HG03432 (cell line): ENCODE measurements around the gene CLCN6.

ENCODE experiments used
- ATAC-seq: cut with Tn5 transposase; IDR thresholded peaks from one replicate; pipeline ENCODE4 v1.9.1; 2021; ENCODE audit warnings: mild to moderate bottlenecking, moderate library complexity; ENCODE audit not compliant: unreplicated experiment

The CLCN6 gene

DNA sequence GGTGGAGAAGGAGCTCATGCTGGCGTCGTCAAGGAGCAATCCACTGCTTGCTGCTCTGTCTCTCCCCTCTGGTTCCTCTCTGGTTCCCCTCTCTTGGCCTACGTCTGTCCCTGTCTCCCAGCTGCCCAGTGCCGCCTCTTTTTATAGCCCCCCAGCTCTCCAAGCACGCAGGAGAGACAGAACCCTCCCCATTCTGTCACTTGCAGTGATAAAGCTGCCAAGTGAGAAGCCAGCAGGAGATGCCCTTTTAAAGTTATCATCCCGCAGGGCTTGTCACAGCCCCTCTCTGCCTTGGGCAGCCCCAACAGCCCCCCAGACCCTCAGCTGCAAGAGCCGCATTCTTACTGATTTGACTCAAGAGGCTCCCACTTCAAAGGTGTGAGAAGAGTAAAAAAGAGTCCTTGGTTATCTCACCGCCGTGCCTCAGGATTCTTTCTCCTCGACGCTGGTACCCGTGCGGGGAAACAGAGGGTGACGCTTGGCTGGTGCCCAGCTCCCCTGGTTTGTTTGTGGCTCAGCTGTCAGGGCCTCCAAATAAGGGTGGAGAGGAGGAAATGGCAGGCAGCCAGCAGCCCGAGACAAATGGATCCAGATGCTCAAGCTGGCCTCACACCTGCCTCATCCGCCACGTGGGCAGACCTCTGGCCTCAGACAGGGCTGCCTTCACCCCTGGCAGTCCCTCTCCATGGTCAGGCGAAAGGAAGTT, 41.8 kb downstream of the CLCN6 start, which contains the start of gene NPPA:
Gene NPPA (minus strand): TSS at position 117 of the 706 bp plus-strand sequence. CDS start 99 bp downstream, at position 18.
- ATAC-seq, result no peak

DNA sequence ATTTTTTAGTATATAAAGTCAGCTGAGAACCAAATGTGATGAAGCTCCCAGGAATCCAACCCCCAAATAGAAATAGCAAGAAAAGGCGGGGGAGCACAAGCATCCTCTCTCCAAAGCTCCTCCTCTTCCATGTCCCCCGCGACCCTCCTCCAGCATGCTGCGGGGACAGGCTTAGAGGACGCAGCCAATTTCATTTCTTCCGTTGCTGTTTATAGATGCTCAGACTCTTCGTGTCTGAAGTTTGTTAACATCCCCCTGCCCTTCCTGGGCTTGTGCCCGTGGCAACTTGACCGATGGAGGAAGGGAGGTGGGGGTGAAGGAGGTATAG, 42.3 kb downstream of the CLCN6 start:
- ATAC-seq, result no peak

DNA sequence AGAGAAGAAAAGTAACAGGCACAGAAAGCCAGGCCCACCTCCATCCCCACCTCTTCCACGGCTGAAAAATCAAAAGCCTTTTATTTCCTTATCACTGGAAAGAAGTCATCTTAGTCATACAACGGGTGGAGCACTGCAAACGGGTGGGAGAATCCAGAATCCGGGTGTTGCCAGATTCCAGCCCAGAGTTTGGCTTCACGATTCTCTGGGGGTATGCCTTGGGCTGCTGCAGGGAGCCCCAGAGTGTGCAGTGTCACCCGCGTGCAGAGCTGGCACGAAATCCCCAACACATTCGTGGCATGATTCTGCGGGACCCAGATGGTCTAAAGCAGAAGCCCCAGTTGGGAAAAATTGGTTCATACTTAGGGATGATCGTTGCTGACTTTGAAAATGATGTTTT, 44.2 kb downstream of the CLCN6 start:
- no peak for ATAC-seq

DNA sequence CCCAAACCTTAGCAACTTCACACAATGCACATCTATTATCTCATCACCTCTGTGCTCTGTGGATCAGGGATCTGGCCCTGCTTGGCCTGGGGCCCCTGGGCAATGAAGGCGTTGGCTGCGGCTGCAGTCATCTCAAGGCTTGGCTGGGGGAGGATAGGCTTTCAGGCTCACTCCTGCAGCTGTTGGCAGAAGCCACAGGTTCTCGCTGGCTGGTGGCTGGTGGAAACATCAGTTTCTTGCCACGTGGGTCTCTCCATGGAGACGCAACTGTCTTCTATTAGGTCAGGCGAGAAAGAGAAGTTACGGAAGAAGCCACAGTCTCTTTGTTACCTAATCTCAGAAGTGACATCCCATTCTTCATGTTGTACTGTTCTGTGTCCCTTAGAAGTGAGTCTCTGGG, 45.2 kb downstream of the CLCN6 start:
- no peak for ATAC-seq

DNA sequence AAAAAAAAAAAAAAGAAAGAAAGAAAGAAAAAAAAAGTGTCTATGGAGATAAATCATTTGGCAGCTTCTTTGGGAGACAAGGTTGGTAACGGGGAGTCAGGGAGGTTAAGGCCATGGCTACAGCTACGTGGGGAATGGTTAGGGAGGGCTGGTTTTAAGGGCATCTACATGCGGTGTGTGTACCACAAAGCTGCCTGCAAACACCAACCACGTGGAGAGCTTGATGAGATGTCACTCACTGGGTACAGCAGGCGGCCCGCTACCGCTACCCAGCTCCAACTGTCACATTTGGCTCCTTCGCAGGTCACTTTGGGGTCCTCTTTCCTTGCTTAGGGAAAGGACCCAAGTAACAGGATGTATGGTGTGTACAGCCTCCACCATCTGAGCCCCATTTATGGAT, 48.5 kb downstream of the CLCN6 start:
- ATAC-seq, result no peak

DNA sequence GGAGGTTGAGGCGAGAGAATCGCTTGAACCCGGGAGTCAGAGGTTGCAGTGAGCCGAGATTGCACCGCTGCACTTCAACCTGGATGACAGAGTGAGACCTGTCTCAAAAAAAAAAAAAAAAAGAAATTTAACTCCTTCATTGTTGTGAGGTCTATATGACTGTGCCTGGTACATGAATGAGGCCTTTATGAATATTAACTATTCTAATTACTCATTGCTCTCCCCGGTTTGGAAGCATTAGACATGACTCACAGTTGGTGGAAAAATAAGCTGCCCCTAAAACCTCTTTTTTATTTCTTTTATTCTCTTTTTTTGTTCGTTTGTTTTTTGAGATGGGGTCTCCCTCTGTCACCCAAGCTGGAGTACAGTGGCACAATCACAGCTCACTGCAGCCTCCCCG, 49.4 kb downstream of the CLCN6 start:
- ATAC-seq, result no peak

DNA sequence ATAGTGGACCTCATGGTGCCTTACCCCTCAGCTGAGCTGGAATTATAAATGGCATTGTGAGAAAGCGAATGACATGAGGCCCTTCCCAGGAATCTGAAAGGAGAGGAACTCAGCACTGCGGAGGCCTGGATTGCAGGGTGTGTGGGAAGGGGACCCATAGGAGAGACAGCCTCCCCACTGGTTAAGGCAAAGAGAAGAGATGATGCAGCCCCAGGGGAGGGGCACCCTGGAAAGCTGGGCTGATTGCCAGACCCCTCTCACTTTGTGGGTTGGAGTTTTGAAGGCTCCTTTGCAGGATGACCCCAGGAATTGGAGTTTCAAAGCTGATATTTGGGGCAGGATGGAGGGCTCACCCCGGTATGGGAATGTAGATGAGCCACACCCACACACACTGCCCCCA, 50.7 kb downstream of the CLCN6 start:
- ATAC-seq, result no peak

DNA sequence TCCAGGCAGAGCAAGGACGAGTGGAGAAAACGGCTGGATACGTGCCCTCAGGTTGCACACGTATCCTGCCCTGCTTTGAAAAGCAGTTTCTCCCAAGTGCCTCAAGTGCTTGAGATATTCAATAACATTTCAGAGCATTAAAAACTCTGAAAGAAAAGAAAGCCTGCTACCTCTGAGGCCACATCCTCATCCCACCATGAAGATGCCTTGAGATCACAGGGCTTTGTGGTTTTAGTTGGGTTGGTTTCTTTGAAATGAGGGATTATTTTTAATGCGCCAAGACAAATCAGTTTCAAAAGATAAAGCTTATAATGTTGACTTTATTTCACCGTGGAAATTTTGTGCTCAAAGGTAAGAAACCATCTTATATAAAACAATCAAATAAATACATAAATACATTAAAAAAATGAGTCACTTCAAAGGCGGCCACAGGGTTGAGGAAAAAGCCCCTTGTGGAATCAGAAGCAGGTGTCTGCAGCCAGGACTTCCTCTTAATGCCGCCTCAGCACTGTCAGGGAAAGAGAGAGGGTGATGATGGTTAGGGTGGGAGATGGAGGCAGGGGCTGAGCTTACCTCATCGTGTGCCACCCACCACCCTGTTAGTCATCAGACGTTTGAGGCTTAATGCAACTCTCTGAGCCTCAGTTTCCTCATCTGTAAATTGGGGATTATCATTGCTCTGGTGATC, 51.3 kb downstream of the CLCN6 start:
- no peak for ATAC-seq

DNA sequence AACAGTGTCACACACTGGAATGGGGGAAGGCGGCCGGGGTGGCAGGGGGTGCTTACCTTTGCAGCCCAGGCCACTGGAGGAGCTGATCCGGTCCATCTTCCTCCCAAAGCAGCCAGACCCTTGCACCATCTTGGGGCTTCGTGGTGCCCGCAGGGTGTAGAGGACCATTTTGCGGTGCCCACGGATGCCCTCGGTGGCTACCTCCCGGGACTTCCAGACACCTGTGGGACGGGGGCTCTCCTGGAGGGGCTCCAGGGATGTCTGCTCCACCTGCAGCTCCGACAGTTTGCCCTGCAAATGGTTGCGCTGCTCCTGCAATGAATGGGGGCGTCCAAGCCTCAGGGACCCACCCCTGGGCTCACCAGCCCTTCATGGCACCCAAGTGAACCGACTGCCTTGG, 52.2 kb downstream of the CLCN6 start:
- ATAC-seq, result no peak

DNA sequence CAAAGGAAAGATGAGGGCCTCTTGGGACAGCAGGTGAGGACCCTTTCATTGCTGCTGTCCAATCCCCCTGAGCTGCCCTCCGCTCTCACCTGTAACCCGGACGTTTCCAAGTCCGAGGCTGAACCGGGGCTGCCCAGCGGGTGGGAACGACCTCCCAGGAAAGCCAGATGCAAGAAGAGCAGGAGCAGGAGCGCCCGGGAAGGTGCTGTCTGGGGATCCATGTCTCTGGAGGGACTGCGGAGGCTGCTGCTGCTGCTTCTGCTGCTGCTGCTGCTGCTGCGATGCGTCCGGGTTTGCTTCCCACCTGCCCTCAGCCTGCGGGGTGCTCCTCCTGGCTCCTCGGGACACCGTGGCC, 52.6 kb downstream of the CLCN6 start, which contains the start of gene NPPB:
Gene NPPB (minus strand): TSS at position 333 of the 355 bp plus-strand sequence. CDS start 112 bp downstream, at position 221.
- ATAC-seq, result no peak

DNA sequence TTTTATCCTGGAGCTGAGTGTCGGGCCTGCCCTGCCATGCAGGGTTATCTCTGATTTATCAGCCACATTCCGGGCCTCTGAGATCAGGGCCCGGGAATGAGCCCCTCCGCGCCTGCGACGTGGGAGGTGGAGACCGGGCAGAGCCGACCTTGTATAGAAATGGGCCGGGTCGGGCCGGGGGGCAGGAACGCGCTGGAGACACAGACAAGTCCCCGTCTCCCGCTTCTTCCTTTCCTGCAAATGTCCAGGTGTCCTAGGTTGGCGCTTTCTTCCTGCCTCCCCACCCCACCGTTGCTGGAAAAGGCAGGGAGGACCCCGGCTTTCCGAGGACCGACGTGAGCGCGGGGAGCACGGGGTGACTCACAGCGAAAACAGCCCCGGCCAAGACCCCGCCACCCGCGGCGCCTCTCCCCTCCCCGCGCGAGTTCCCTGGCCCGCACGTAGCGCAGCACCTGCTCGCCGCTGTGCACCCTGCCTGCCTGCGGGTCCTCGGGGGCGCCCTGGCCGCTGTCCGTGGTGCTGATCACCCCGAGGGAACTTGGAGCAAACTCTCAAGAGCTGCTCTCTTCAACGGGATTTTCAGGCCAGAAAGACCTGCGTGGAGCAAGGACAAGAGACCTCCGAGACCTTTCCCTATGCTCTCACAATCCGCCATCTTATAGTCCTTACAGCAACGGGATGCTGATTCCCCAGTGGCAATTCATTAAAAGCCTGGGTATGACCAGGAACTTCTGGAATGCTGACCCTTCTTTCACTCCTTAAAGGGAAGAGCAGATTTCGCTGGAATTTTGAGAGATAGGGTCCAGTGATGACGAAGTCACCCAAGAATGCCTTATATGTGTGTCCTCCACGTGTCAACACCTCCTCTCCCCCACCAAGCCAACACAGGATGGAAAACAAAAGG, 53.2 kb downstream of the CLCN6 start:
- ATAC-seq, result no peak

DNA sequence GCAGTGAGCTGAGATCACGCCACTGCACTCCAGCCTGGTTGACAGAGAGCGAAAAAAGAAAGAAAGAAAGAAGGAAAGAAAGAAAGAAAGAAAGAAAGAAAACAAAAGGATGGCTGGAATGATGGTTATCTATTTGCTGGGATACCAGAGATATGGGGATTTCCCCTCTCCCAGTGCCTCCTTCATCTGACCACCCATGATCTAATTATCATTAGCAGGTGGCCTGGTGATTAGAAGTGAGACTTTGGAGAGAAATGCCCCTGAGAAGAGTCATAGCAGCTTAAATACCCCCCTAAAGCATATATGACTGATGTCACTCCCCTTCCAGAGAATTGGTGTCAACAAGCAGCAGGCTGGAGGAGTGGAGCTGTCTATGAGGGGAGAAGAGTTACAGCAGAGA, 54.1 kb downstream of the CLCN6 start:
- ATAC-seq, result no peak

DNA sequence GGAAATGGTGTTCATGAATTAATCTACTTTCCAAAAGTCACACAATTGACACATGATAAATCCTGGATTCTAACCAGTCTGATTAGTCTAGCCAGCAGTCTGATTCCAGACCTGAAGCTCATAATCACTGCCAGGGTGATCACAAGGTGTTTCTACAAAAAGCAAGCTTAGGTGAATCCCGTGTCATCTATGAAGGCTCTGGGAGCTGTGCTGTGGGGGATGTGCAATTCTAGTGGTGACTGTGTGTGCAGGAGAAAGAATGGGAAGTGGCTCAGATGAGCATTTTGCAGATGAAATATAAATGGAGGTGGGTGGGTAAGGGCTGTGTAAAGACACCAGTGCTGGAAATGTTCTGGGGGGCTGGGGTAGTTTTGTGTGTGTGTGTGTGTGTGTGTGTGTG, 54.6 kb downstream of the CLCN6 start:
- ATAC-seq, result no peak

DNA sequence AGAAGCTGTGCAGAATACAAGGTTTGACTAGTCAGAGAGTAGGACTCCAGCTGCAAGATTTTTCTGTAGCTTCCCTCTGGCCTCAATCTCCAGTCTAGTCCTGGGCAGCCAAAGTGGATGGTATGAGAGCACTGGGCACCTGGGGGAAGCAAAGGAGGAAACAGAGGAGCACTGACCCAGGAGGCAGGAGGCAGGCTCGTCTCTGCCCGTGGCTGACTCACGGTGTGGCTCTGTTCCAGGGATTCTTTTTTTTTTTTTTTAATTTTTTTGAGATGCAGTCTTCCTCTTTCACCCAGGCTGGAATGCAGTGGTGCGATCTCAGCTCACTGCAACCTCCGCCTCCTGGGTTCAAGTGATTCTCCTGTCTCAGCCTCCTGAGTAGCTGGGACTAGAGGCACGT, 56.9 kb downstream of the CLCN6 start:
- no peak for ATAC-seq

DNA sequence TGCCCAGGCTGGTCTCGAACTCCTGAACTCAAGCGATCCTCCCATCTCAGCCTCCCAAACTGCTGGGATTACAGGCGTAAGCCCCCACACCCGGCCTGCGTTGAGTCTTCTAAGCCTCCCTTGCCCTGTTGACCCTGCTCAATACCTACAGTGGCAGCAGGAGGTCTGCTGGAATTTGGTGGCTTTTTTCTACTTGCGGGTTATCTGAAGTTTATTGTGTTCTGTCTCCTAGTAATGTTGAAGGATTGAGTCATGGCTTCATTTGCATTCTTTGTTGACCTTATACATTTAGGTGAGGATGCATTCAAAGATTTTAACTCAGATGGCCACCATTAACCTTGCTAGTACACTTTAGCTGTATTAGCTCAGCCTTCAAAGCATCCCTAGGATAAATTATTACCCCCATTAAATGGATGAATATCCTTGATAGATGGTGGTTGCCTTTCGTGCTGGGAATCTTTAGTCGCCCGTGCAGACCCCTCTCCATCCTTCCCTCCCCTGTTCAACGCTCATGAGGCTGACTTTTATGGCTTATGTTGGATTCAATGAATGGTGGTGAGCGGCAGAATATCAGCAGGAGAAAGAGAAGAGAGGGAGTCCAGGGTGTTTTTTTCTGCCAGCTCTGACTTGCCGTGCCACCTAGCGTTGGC, 62.5 kb downstream of the CLCN6 start:
- no peak for ATAC-seq

DNA sequence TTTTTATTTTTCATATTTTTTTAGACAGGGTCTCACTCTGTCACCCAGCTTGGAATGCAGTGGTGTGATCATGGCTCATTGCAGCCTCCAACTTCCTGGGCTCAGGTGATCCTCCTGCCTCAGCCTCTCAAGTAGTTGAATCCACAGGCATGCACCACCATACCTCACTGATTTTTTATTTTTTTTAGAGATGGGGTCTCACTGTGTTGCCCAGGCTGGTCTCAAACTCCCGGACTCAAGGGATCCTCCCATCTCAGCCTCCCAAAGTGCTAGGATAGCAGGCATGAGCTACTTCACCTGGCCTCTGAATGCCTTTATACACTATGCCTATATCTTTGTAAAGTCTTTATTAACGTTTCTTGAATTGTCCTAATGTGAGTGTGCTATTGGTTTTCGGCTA, 63.1 kb downstream of the CLCN6 start:
- ATAC-seq, result no peak

DNA sequence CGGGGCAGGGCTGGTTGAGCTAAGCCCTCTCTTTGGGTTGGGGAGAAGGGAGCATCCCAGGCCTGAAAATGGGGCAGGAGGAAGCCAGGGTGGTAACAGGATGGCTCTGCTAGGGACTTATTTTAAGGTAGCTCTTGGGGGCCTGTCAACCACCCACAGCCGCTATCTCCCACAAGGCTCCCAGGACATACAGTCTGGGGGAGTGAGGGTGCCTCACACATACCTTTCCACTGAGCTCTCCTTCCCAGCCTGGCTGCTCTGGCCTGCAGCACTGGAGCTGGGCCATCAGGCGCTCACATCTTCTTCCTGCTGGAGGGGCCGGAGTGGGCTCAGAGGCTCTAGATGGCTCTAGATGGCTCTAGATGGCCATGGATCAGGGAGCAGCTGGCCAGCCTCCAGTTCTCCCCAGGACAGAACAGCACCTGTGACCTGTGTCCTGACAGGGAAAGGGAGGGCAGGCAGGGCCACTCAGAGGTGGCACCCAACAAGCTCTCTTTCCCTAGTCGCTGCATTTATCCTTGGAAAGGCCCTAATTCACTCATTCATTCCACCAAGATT, 63.7 kb downstream of the CLCN6 start:
- no peak for ATAC-seq

DNA sequence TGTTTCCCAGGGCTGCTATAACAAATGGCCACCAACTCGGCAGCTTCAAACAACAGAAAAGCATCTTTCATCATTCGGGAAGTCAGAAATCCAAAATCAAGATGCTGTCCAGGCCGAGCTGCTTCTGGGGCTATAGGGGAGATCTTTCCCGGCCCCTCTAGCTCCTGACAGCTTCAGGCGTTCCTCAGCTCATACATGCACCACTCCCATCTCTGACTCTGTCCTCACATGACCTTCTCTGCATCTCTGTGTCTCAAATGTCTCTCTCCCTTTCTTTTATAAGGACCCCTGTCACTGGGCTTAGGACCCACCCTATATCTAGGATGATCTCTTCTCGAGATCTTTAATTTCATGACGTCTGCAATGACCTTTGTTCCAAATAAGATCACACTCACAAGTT, 66.6 kb downstream of the CLCN6 start:
- no peak for ATAC-seq

DNA sequence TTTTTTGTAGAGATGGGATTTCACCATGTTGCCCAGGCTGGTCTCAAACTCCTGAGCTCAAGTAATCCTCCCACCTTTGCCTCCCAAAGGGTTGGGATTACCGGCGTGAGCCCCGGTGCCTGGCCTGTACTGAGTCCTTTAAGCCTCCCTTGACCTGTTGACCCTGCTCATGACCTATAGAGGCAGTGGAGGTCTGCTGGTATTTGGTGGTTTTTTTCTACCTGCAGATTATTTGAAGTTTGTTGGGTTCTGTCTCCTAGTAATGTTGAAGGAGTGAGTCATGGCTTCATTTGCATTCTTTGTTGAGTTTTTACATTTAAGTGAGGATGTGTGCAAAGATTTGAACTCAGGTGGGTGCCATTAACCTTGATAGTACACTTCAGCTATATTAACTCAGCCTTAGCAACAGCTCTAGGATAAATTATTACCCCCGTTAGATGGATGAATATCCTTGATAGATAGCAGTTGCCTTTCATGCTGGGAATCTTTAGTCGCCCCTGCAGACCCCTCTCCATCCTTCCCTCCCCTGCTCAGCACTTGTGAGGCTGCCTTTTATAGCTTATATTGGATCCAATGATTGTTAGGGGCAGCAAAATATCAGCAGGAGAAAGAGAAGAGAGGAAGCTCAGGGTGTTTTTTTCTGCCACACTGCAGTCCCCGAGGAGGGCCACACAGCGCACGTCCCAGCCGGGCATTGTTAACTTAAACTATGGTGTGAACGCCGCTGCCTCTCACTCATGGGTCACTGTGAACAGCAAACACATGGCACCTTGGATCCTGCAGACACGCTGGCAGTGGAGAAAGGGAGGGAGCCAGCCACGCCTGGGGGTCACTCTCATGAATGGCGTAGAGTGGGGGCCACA, 67.6 kb downstream of the CLCN6 start:
- no peak for ATAC-seq

DNA sequence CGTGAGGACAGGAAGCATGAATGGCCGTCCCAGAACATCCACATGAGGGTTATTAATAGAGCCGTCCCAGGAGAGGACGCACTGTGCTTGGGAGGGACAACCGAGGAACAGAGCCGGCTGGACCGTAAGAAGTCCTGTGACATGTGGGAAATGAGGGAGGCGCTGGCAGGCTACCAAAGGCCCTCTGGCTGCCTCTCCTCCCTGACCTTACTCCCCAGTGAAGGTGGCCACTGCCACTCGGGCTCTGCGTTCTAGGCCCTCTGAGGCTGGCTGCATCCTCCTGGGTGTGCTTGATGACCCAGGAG, 68.2 kb downstream of the CLCN6 start:
- ATAC-seq, result no peak
